DND-41 (cell line): Measurements from ENCODE around the gene AGMO.

Experiments
- ATAC-seq: fragments of 200-7000 bp; cut with Tn5 transposase; 3 replicates; pipeline ENCODE4 v1.9.1; 2021; ENCODE audit warnings: low read depth; ENCODE audit not compliant: insufficient read depth
- DNase-seq: peaks from one replicate; pipeline ENCODE4 v3.0.0-alpha.2; 2020
- H2AFZ ChIP-seq: 2 replicates; pipeline ENCODE4 v1.6.0; 2012; ENCODE audit warnings: low read depth, low read length
- H3K27ac ChIP-seq: 2 replicates; pipeline ENCODE4 v1.5.1; 2012; ENCODE audit warnings: low read length, inconsistent platforms
- H3K27me3 ChIP-seq: fragments of 200-600 bp; sonication (generic); 2 replicates; pipeline ENCODE4 v1.6.0; 2012; ENCODE audit warnings: low read length, mild to moderate bottlenecking, inconsistent platforms; ENCODE audit not compliant: insufficient read depth, poor library complexity
- H3K36me3 ChIP-seq: 2 replicates; pipeline ENCODE4 v1.5.1; 2012; ENCODE audit warnings: low read length, inconsistent platforms; ENCODE audit not compliant: insufficient read depth
- H3K4me1 ChIP-seq: 2 replicates; pipeline ENCODE4 v1.5.1; 2012; ENCODE audit warnings: mild to moderate bottlenecking, low read length; ENCODE audit not compliant: insufficient read depth
- H3K4me2 ChIP-seq: 2 replicates; pipeline ENCODE4 v1.6.0; 2012; ENCODE audit warnings: mild to moderate bottlenecking, moderate library complexity, low read length, inconsistent platforms; ENCODE audit not compliant: insufficient read depth
- H3K4me3 ChIP-seq, 2 experiments: fragments of 200-600 bp in 1 of 2; shearing (Covaris generic) in 1 of 2; 2 replicates each; pipeline ENCODE4 v1.5.1; 2012 to 2016; ENCODE audit warnings: inconsistent platforms in 2 of 2, low read length in 2 of 2, mild to moderate bottlenecking in 2 of 2, low read depth in 1 of 2, moderate library complexity in 1 of 2
- H3K79me2 ChIP-seq: 2 replicates; pipeline ENCODE4 v1.6.0; 2012; ENCODE audit warnings: low read length, inconsistent platforms; ENCODE audit not compliant: insufficient read depth
- H3K9ac ChIP-seq: 2 replicates; pipeline ENCODE4 v1.6.0; 2012; ENCODE audit warnings: low read depth, mild to moderate bottlenecking, inconsistent platforms, low read length, moderate library complexity
- H3K9me3 ChIP-seq: 2 replicates; pipeline ENCODE4 v1.5.1; 2012; ENCODE audit warnings: low read length, moderate library complexity, mild to moderate bottlenecking, inconsistent platforms; ENCODE audit not compliant: insufficient read depth, severe bottlenecking
- H4K20me1 ChIP-seq: 2 replicates; pipeline ENCODE4 v1.6.0; 2012; ENCODE audit warnings: low read length; ENCODE audit not compliant: insufficient read depth
- EZH2 ChIP-seq: IDR thresholded peaks from 3 replicates; pipeline ENCODE4 v1.6.1; 2012; ENCODE audit warnings: borderline replicate concordance, low read depth, mild to moderate bottlenecking, moderate library complexity, low read length, inconsistent platforms; ENCODE audit not compliant: severe bottlenecking
- TF ChIP-seq, protein P1 (sequence below): IDR thresholded peaks from 2 replicates; pipeline ENCODE4 v1.5.1; 2012; ENCODE audit warnings: borderline replicate concordance, low read length, moderate library complexity, mild to moderate bottlenecking; ENCODE audit not compliant: poor library complexity, severe bottlenecking; ENCODE audit errors: extremely low read depth

Gene AGMO

DNA sequence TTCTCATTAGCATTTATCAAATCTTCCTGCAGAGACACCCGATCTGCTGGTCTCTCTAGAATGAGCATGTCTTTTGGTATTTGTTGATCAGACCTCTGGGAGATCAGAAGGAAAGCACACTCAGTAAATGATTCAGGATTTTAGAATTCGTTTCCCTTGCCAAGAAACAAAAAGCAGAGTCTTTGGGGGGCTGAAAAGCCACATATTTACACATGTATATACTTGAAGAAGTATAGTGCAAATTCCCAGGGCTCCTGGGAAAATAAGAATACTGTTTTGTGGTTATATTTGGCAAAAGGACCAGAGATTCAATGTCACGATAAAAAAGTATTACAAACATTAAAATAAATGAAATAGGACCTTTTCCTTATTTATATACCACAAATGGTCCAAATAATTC, 100.2 kb downstream of the AGMO start:
- no peaks in the 10 kb centered on the region for H3K4me1 ChIP-seq
- no peaks in the 10 kb centered on the region for H3K27me3 ChIP-seq
- TF ChIP-seq, protein P1, sequence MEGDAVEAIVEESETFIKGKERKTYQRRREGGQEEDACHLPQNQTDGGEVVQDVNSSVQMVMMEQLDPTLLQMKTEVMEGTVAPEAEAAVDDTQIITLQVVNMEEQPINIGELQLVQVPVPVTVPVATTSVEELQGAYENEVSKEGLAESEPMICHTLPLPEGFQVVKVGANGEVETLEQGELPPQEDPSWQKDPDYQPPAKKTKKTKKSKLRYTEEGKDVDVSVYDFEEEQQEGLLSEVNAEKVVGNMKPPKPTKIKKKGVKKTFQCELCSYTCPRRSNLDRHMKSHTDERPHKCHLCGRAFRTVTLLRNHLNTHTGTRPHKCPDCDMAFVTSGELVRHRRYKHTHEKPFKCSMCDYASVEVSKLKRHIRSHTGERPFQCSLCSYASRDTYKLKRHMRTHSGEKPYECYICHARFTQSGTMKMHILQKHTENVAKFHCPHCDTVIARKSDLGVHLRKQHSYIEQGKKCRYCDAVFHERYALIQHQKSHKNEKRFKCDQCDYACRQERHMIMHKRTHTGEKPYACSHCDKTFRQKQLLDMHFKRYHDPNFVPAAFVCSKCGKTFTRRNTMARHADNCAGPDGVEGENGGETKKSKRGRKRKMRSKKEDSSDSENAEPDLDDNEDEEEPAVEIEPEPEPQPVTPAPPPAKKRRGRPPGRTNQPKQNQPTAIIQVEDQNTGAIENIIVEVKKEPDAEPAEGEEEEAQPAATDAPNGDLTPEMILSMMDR: no peak
- TF ChIP-seq EZH2: no peak
- H3K79me2 ChIP-seq: no peaks in the 10 kb centered on the region
- DNase-seq (no peak), ATAC-seq (no peak)
- no peaks in the 10 kb centered on the region for H3K9me3 ChIP-seq
- H3K4me3 ChIP-seq: no peak overlapping the region
- no peak overlapping the region for H3K27ac ChIP-seq
- no peaks in the 10 kb centered on the region for H3K36me3 ChIP-seq
- no peaks in the 10 kb centered on the region for H4K20me1 ChIP-seq
- no peak overlapping the region for H3K9ac ChIP-seq
- H2AFZ ChIP-seq: no peak overlapping the region
- no peak overlapping the region for H3K4me2 ChIP-seq

DNA sequence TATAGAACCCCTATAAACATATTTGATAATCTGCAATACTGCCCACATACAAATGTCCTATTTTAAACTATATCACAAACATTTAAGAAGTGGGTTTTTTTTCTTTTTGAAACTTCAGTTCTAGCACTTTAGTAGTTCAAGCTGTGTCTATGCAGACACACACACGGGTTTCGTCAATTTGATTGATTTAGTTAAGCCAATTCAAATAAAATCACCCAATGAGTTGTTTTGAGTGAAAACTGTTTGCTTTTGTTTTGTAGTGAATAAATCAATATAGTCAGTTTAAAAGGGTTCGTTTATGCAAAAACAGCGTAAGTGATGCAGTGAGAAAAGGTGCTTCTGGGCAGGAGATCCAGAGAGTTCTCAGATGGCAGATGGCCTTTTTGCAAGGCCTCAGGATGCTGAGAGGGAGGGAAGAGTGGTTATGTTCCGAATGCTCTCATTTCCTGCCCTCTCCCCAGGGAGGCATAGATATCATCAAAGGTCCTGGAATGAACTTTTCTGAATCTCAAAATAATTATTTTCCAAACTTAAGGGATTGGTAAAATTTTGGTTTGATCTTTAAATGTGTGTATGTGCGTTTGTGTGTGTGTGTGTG, 102.7 kb downstream of the AGMO start:
- H3K27me3 ChIP-seq: no peaks in the 10 kb centered on the region
- H3K4me2 ChIP-seq: no peak overlapping the region
- no peak overlapping the region for H3K27ac ChIP-seq
- DNase-seq (no peak), ATAC-seq (no peak)
- no peak overlapping the region for H2AFZ ChIP-seq
- no peaks in the 10 kb centered on the region for H3K9me3 ChIP-seq
- no peaks in the 10 kb centered on the region for H3K4me1 ChIP-seq
- no peaks in the 10 kb centered on the region for H3K79me2 ChIP-seq
- H3K4me3 ChIP-seq: no peak overlapping the region
- no peaks in the 10 kb centered on the region for H4K20me1 ChIP-seq
- H3K9ac ChIP-seq: no peak overlapping the region
- TF ChIP-seq, protein P1: no peak
- no peak for TF ChIP-seq EZH2
- no peaks in the 10 kb centered on the region for H3K36me3 ChIP-seq

DNA sequence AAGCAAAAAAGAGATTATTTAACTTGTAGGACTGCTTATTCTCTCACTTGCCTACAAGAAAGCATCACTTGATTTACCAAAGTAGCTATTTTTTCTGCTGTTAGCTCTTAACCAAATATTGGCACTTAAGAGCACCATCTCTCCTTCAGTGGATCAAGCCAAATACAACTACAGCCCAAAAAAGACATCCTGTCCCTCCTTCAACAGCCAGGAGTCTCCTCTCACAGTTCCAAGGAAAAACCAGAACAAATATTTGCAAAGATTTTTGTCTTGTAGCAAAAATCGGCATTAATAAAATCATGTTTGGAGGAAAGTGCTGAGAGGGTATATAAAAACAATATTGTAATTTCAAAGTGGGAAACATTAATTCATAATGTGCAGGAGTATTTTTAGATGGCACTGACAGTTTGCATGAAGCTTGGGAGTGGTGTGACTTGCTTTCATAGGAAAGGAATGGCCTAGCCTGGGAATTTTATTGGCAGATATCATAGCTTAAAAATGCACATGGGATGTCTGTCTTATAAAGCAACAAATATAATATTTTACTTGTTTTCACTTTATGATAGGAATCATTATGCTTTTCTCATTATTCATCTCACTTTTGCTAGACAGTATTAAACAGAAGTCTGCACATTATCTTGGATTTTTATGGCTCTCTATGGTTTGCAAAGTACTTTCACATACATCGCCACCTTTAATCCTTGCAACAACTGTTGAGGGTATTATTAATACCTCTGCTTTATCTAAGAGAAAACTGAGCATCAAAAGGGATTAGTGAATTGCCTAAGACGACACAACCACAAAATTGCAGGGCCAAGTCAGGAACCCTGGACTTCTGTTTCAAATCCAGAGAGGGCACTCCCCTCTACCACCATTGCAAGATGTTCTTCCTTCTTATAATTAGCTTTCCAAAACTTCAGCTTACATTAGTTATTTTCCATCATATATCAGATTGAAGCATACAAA, 103.5 kb downstream of the AGMO start:
- no peaks in the 10 kb centered on the region for H3K27me3 ChIP-seq
- no peak overlapping the region for H2AFZ ChIP-seq
- no peak overlapping the region for H3K4me2 ChIP-seq
- ATAC-seq (no peak), DNase-seq (no peak)
- H3K9ac ChIP-seq: no peak overlapping the region
- H4K20me1 ChIP-seq: no peaks in the 10 kb centered on the region
- H3K79me2 ChIP-seq: no peaks in the 10 kb centered on the region
- no peak overlapping the region for H3K27ac ChIP-seq
- TF ChIP-seq, protein P1: no peak
- no peak for TF ChIP-seq EZH2
- H3K9me3 ChIP-seq: no peaks in the 10 kb centered on the region
- no peaks in the 10 kb centered on the region for H3K4me1 ChIP-seq
- no peaks in the 10 kb centered on the region for H3K36me3 ChIP-seq
- H3K4me3 ChIP-seq: no peak overlapping the region
